HL-60 (cell line): ENCODE results near the gene EML6.

ENCODE experiments used
- CTCF ChIP-seq: IDR thresholded peaks from one replicate; pipeline ENCODE4 v1.5.1; 2011; ENCODE audit warnings: low read length, control low read depth, inconsistent platforms; ENCODE audit not compliant: insufficient read depth
- GABPA ChIP-seq: IDR thresholded peaks from 2 replicates; pipeline ENCODE4 v1.6.1; 2012; ENCODE audit warnings: low read depth
- POLR2AphosphoS5 ChIP-seq: IDR thresholded peaks from 2 replicates; pipeline ENCODE4 v1.6.1; 2012; ENCODE audit warnings: low read depth

- TF ChIP-seq CTCF, result no peak
- no peak for TF ChIP-seq POLR2AphosphoS5
- no peak for TF ChIP-seq GABPA
Observed at GRCh38 chr2:55000341-55000740, 276.9 kb downstream of the EML6 start.
